HCT116 (cell line): ENCODE measurements around the gene CYP3A5. TPM values are rescaled to one million over a fixed set of nuclear protein-coding genes. Genes with fewer than 3 reads are reported as not detected.

Experiments
- ATAC-seq: fragments of 200-7000 bp; cut with Tn5 transposase; 2 replicates; pipeline ENCODE4 v1.9.1; 2020; ENCODE audit warnings: mild to moderate bottlenecking, moderate library complexity
- BruUV-seq: library from RNA; stranded (reverse); fragments of 400-500 nt; replicated peaks from 2 replicates; lab custom pipeline; 2021; lab: Mats Ljungman, UMichigan
- CTCF ChIA-PET: fragments of 300-600 bp; sonication (Branson Sonifier 250); formaldehyde crosslinking; loops from one replicate; lab custom pipeline; 2021; ENCODE audit warnings: antibody characterized with exemption; lab: Charles Lee
- POLR2A ChIA-PET: fragments of 300-600, 350-600 bp; sonication (Branson Sonifier 250); formaldehyde crosslinking; loops from one replicate; lab custom pipeline; 2021; ENCODE audit warnings: antibody characterized with exemption; lab: Charles Lee
- RAD21 ChIA-PET, 2 experiments: fragments of 300-600 bp; sonication (Branson Sonifier 250); formaldehyde crosslinking; loops; one replicate each; lab custom pipeline; 2023; ENCODE audit warnings: low total read pairs in 2 of 2; ENCODE audit not compliant: uncharacterized antibody in 2 of 2, unreplicated experiment in 2 of 2, low non-redundant PET in 1 of 2; lab: Charles Lee
- DNase-seq: peaks from one replicate; pipeline ENCODE4 v3.0.0-alpha.2; 2010; ENCODE audit warnings: low read depth, low spot score
- H2AFZ ChIP-seq: fragments of 200-600 bp; shearing (Covaris generic), sonication (generic); 2 replicates; pipeline ENCODE4 v1.6.1; 2017; ENCODE audit warnings: low read depth, mixed run types, mixed read lengths, antibody characterized with exemption, low read length; ENCODE audit not compliant: poor library complexity, severe bottlenecking
- H3K27ac ChIP-seq: 2 replicates; pipeline ENCODE4 v1.5.1; 2012; ENCODE audit warnings: low read depth, low read length
- H3K27me3 ChIP-seq: fragments of 200-600 bp; sonication (generic); 2 replicates; pipeline ENCODE4 v1.6.1; 2016; ENCODE audit warnings: mixed run types, low read length, mixed read lengths; ENCODE audit not compliant: insufficient read depth
- H3K36me3 ChIP-seq, 2 experiments: fragments of 200-500 bp in 1 of 2; fragments of 200-600 bp in 1 of 2; sonication (Bioruptor generic) in 1 of 2; sonication (generic) in 1 of 2; 2 replicates each; pipeline versions ENCODE4 v1.5.1 to v1.6.1; 2014 to 2016; ENCODE audit warnings: low read length in 2 of 2, inconsistent platforms in 1 of 2, mixed read lengths in 1 of 2, mixed run types in 1 of 2; ENCODE audit not compliant: insufficient read depth in 2 of 2, control insufficient read depth in 1 of 2
- H3K4me1 ChIP-seq, 2 experiments: fragments of 200-600 bp in 1 of 2; sonication (generic) in 1 of 2; 2 replicates each; pipeline versions ENCODE4 v1.5.1 to v1.6.1; 2012 to 2017; ENCODE audit warnings: low read length in 2 of 2, inconsistent platforms in 1 of 2, mild to moderate bottlenecking in 1 of 2, mixed read lengths in 1 of 2, mixed run types in 1 of 2, moderate library complexity in 1 of 2; ENCODE audit not compliant: insufficient read depth in 2 of 2, control insufficient read depth in 1 of 2
- H3K4me2 ChIP-seq: fragments of 200-600 bp; sonication (generic); 2 replicates; pipeline ENCODE4 v1.6.1; 2017; ENCODE audit warnings: mixed run types, low read length, mixed read lengths
- H3K4me3 ChIP-seq, 2 experiments: fragments of 200-600 bp in 1 of 2; sonication (generic) in 1 of 2; replicated peaks in 1 of 2; 2 replicates each; pipeline ENCODE4 v1.5.1; 2011 to 2016; ENCODE audit warnings: low read length in 2 of 2, control low read depth in 1 of 2, low read depth in 1 of 2, mild to moderate bottlenecking in 1 of 2, mixed read lengths in 1 of 2, mixed run types in 1 of 2
- H3K79me2 ChIP-seq: fragments of 200-600 bp; sonication (generic); 2 replicates; pipeline ENCODE4 v1.6.1; 2017; ENCODE audit warnings: mild to moderate bottlenecking, mixed run types, low read length, moderate library complexity, mixed read lengths; ENCODE audit not compliant: insufficient read depth
- H3K9ac ChIP-seq: fragments of 200-600 bp; sonication (generic); 2 replicates; pipeline ENCODE4 v1.6.1; 2016; ENCODE audit warnings: low read length, mixed read lengths
- H3K9me2 ChIP-seq: fragments of 200-600 bp; sonication (generic), shearing (Covaris generic); 2 replicates; pipeline ENCODE4 v1.6.1; 2017; ENCODE audit warnings: mixed run types, mild to moderate bottlenecking, moderate library complexity; ENCODE audit not compliant: insufficient read depth
- H3K9me3 ChIP-seq, 2 experiments: fragments of 200-500 bp in 1 of 2; fragments of 200-600 bp in 1 of 2; sonication (Bioruptor generic) in 1 of 2; sonication (generic) in 1 of 2; 2 replicates each; pipeline ENCODE4 v1.6.1; 2014 to 2017; ENCODE audit warnings: low read length in 2 of 2, mixed read lengths in 2 of 2, inconsistent platforms in 1 of 2, low read depth in 1 of 2, mild to moderate bottlenecking in 1 of 2, mixed run types in 1 of 2, moderate library complexity in 1 of 2; ENCODE audit not compliant: control insufficient read depth in 1 of 2, insufficient read depth in 1 of 2
- H4K20me1 ChIP-seq: fragments of 200-600 bp; sonication (generic), shearing (Covaris generic); 2 replicates; pipeline ENCODE4 v1.6.1; 2017; ENCODE audit warnings: mixed run types, mild to moderate bottlenecking, moderate library complexity; ENCODE audit not compliant: insufficient read depth
- CBX3 ChIP-seq: IDR thresholded peaks from 2 replicates; pipeline ENCODE4 v1.6.1; 2012; ENCODE audit warnings: low read depth
- CEBPB ChIP-seq: IDR thresholded peaks from 2 replicates; pipeline ENCODE4 v1.6.1; 2012; ENCODE audit warnings: low read depth
- CTCF ChIP-seq, 3 experiments: fragments of 200-600 bp in 1 of 3; sonication (generic) in 1 of 3; IDR thresholded peaks in 2 of 3; conservative IDR thresholded peaks in 1 of 3; 2 replicates each; pipeline ENCODE4 v1.5.1; 2012 to 2017; ENCODE audit warnings: low read depth in 2 of 3, low read length in 2 of 3, antibody characterized with exemption in 1 of 3, borderline replicate concordance in 1 of 3, control low read depth in 1 of 3, mild to moderate bottlenecking in 1 of 3, mixed read lengths in 1 of 3, mixed run types in 1 of 3, moderate library complexity in 1 of 3; ENCODE audit not compliant: insufficient read depth in 1 of 3
- ELF1 ChIP-seq: IDR thresholded peaks from 2 replicates; pipeline ENCODE4 v1.6.1; 2012; ENCODE audit warnings: low read depth, borderline replicate concordance
- EZH2 ChIP-seq: fragments of 200-600 bp; sonication (generic); IDR thresholded peaks from 2 replicates; pipeline ENCODE4 v1.6.1; 2017; ENCODE audit warnings: antibody characterized with exemption, mixed run types
- EZH2phosphoT487 ChIP-seq: fragments of 200-600 bp; IDR thresholded peaks from 2 replicates; pipeline ENCODE4 v1.6.1; 2018; ENCODE audit warnings: antibody characterized with exemption, borderline replicate concordance
- FOSL1 ChIP-seq: IDR thresholded peaks from 2 replicates; pipeline ENCODE4 v1.6.1; 2012; ENCODE audit warnings: low read depth
- JUND ChIP-seq: IDR thresholded peaks from 2 replicates; pipeline ENCODE4 v1.6.1; 2012
- MAX ChIP-seq: IDR thresholded peaks from 2 replicates; pipeline ENCODE4 v1.6.1; 2012
- POLR2A ChIP-seq: IDR thresholded peaks from 2 replicates; pipeline ENCODE4 v1.7.0; 2011; ENCODE audit warnings: borderline replicate concordance; ENCODE audit not compliant: insufficient read depth, insufficient read length; ENCODE audit errors: extremely low read depth
- POLR2AphosphoS5 ChIP-seq: IDR thresholded peaks from 2 replicates; pipeline ENCODE4 v1.6.1; 2011; ENCODE audit warnings: mild to moderate bottlenecking, low read depth, low read length, moderate library complexity
- RAD21 ChIP-seq: IDR thresholded peaks from 2 replicates; pipeline ENCODE4 v1.6.1; 2012; ENCODE audit warnings: low read depth, mild to moderate bottlenecking
- SIN3A ChIP-seq: IDR thresholded peaks from 2 replicates; pipeline ENCODE4 v1.6.1; 2012; ENCODE audit warnings: low read depth
- SP1 ChIP-seq: IDR thresholded peaks from 2 replicates; pipeline ENCODE4 v1.6.1; 2012; ENCODE audit warnings: low read depth
- TCF7L2 ChIP-seq: IDR thresholded peaks from 2 replicates; pipeline ENCODE4 v1.7.0; 2011; ENCODE audit warnings: borderline replicate concordance, inconsistent platforms; ENCODE audit not compliant: insufficient read depth, insufficient read length; ENCODE audit errors: extremely low read depth
- YY1 ChIP-seq: IDR thresholded peaks from 2 replicates; pipeline ENCODE4 v1.6.1; 2011; ENCODE audit warnings: low read length, low read depth, moderate library complexity, mild to moderate bottlenecking; ENCODE audit not compliant: insufficient replicate concordance; ENCODE audit errors: extremely low read depth
- ZBTB33 ChIP-seq: IDR thresholded peaks from 2 replicates; pipeline ENCODE4 v1.6.1; 2011; ENCODE audit warnings: mild to moderate bottlenecking, low read length, moderate library complexity; ENCODE audit not compliant: insufficient replicate concordance; ENCODE audit errors: extremely low read depth
- ZNF274 ChIP-seq: fragments of 200-500 bp; sonication (Bioruptor generic); IDR thresholded peaks from 2 replicates; pipeline ENCODE4 v1.6.1; 2014; ENCODE audit warnings: mild to moderate bottlenecking, low read depth, low read length, inconsistent platforms
- intact Hi-C: fragments of 100-400 bp; cut with micrococcal nuclease; formaldehyde crosslinking; loops from 2 replicates; pipeline ENCODE4 v1.10.0; 2022
- total RNA-seq: library from RNA; stranded (reverse); gene quantifications from one replicate; pipeline ENCODE4 v1.2.1, GENCODE V29; 2021; ENCODE audit not compliant: unreplicated experiment

CYP3A5 gene
- total RNA-seq, 1 experiment from 2014 or later: 1.5 TPM

- no peak for TF ChIP-seq POLR2A
Observed at GRCh38 chr7:99685129-99685758, 5.4 kb upstream of the CYP3A5 start (continued).

GRCh38 chr7:99679032-99679399 lies 780 bp downstream of the CYP3A5 start:
- intact Hi-C loops: no loop called here
- ChIA-PET CTCF (no interaction called here), RAD21 (no interaction called here), POLR2A (no interaction called here)
- peak; percentile 93 for ATAC-seq
- peak overlapping the region; percentile 71 for H3K4me2 ChIP-seq
- no peaks in the 10 kb centered on the region for H4K20me1 ChIP-seq
- no peaks in the 10 kb centered on the region for H3K36me3 ChIP-seq
- H3K4me3 ChIP-seq: peak overlapping the region in 1 of 2 experiments; percentile 10; a peak in 2 of 4 replicates
- peaks cover 7 to 20% of the 10 kb centered on the region in 2 experiments; a peak in 3 of 4 replicates for H3K4me1 ChIP-seq
- DNase-seq: peak; percentile 49
- H3K27me3 ChIP-seq: no peaks in the 10 kb centered on the region
- H3K79me2 ChIP-seq: no peaks in the 10 kb centered on the region
- peaks cover 0 to 4% of the 10 kb centered on the region in 2 experiments; a peak in 1 of 4 replicates for H3K9me3 ChIP-seq
- no peak overlapping the region; the same call in 1 of the 2 replicates for H3K27ac ChIP-seq
- H3K9me2 ChIP-seq: no peaks in the 10 kb centered on the region
- peak overlapping the region; percentile 12; the same call in 1 of the 2 replicates for H3K9ac ChIP-seq
- BruUV-seq: no TSS peak
- H2AFZ ChIP-seq: peak overlapping the region; percentile 82
- peak; percentile 17; the same call in 1 of the 2 replicates for TF ChIP-seq RAD21
- TF ChIP-seq EZH2: no peak
- TF ChIP-seq SIN3A: no peak
- no peak for TF ChIP-seq TCF7L2
- TF ChIP-seq CBX3: peak; percentile 68; the same call in 1 of the 2 replicates
- TF ChIP-seq JUND: peak; percentile 70
- TF ChIP-seq CTCF (IDR thresholded peaks at IDR 0.05 in 2 of 3, conservative IDR thresholded peaks at IDR 0.05 in 1 of 3; ENCODE audit: borderline replicate concordance in 1 of 3, insufficient read depth in 1 of 3, low read depth in 2 of 3, low read length in 2 of 3): no peak
- TF ChIP-seq YY1: no peak
- TF ChIP-seq ZNF274: no peak
- TF ChIP-seq ELF1: no peak
- TF ChIP-seq EZH2phosphoT487: no peak
- TF ChIP-seq SP1: no peak; the same call in 1 of the 2 replicates
- peak; percentile 78 for TF ChIP-seq FOSL1
- no peak for TF ChIP-seq POLR2A
- TF ChIP-seq ZBTB33: no peak
- TF ChIP-seq CEBPB: no peak
- TF ChIP-seq POLR2AphosphoS5: peak; percentile 16; the same call in 1 of the 2 replicates
- no peak for TF ChIP-seq MAX
